ENCODE results near the gene MIA. TPM values are rescaled to one million over a fixed set of nuclear protein-coding genes. Genes with fewer than 3 reads are reported as not detected.
"Not testable (repeated sequence)": the region's sequence is repeated elsewhere in the genome, so short reads cannot be mapped to it uniquely, and the experiment has no call there.

MIA gene
- polyA plus RNA-seq, 1 donor from 2014 or later = 1.8 TPM

GRCh38 chr19:40818480-40819399, 43.4 kb downstream of the MIA start:
- not testable (repeated sequence) for H2AFZ ChIP-seq (ENCODE audit: low read depth, low read length); H3F3A ChIP-seq (ENCODE audit: insufficient read depth, low read length, poor library complexity, severe bottlenecking); H4K20me1 ChIP-seq (ENCODE audit: insufficient read depth); H3K27ac ChIP-seq (ENCODE audit: low read length); H3K4me2 ChIP-seq (ENCODE audit: low read length); H3K27me3 ChIP-seq (ENCODE audit: insufficient read depth, low read depth, low read length); H3K9me2 ChIP-seq (ENCODE audit: insufficient read depth, low read length); H3K9me3 ChIP-seq (ENCODE audit: low read length); H3K79me2 ChIP-seq (replicated peaks; ENCODE audit: insufficient read depth, low read length); H3K36me3 ChIP-seq (ENCODE audit: insufficient read depth, low read length)
- Histone ChIP-seq H3K4me3 (ENCODE audit: low read length) (peak overlapping the region; percentile 52), H3K9ac (ENCODE audit: low read length) (peak overlapping the region; percentile 38)
- peak; percentile 22 for TF ChIP-seq MXI1 (conservative IDR thresholded peaks at IDR 0.05; ENCODE audit: poor library complexity, severe bottlenecking)
- TF ChIP-seq CTCF (IDR thresholded peaks at IDR 0.05; ENCODE audit: poor library complexity, severe bottlenecking) = peak; percentile 67
- peak; percentile 10 for TF ChIP-seq RAD21 (conservative IDR thresholded peaks at IDR 0.05)

GRCh38 chr19:40819479-40820234, 44.3 kb downstream of the MIA start:
- not testable (repeated sequence) for H2AFZ ChIP-seq (ENCODE audit: low read depth, low read length); H3K27me3 ChIP-seq (ENCODE audit: insufficient read depth, low read depth, low read length); H3K27ac ChIP-seq (ENCODE audit: low read length); H3K79me2 ChIP-seq (replicated peaks; ENCODE audit: insufficient read depth, low read length); H3K9me3 ChIP-seq (ENCODE audit: low read length); H3F3A ChIP-seq (ENCODE audit: insufficient read depth, low read length, poor library complexity, severe bottlenecking); H3K4me2 ChIP-seq (ENCODE audit: low read length); H3K36me3 ChIP-seq (ENCODE audit: insufficient read depth, low read length); H3K9me2 ChIP-seq (ENCODE audit: insufficient read depth, low read length); H3K9ac ChIP-seq (ENCODE audit: low read length); H3K4me3 ChIP-seq (ENCODE audit: low read length); H4K20me1 ChIP-seq (ENCODE audit: insufficient read depth)
- TF ChIP-seq CTCF (IDR thresholded peaks at IDR 0.05; ENCODE audit: poor library complexity, severe bottlenecking) = peak; percentile 54

GRCh38 chr19:40822161-40822560, 46.8 kb downstream of the MIA start:
- H3K27me3 ChIP-seq (ENCODE audit: insufficient read depth, low read depth, low read length) = no peaks in the 10 kb centered on the region
- no peak for TF ChIP-seq TAF1 (IDR thresholded peaks at IDR 0.05; ENCODE audit: low read depth)
- H3K36me3 ChIP-seq (ENCODE audit: insufficient read depth, low read length) = no peaks in the 10 kb centered on the region
- H3K9me2 ChIP-seq (ENCODE audit: insufficient read depth, low read length) = no peaks in the 10 kb centered on the region
- H3K9ac ChIP-seq (ENCODE audit: low read length) = no peak overlapping the region
- H3K9me3 ChIP-seq (ENCODE audit: low read length) = no peaks in the 10 kb centered on the region
- H3K79me2 ChIP-seq (replicated peaks; ENCODE audit: insufficient read depth, low read length) = no peaks in the 10 kb centered on the region
- H4K20me1 ChIP-seq (ENCODE audit: insufficient read depth) = no peaks in the 10 kb centered on the region
- H3K4me2 ChIP-seq (ENCODE audit: low read length) = no peak overlapping the region
- no peak overlapping the region for H2AFZ ChIP-seq (ENCODE audit: low read depth, low read length)
- no peaks in the 10 kb centered on the region for H3F3A ChIP-seq (ENCODE audit: insufficient read depth, low read length, poor library complexity, severe bottlenecking)
- H3K27ac ChIP-seq (ENCODE audit: low read length) = no peak overlapping the region
- no peak overlapping the region for H3K4me3 ChIP-seq (ENCODE audit: low read length)

- not testable (repeated sequence) for H3K27me3 ChIP-seq (ENCODE audit: insufficient read depth, low read depth, low read length); H4K20me1 ChIP-seq (ENCODE audit: insufficient read depth); H3K4me3 ChIP-seq (ENCODE audit: low read length); H3K27ac ChIP-seq (ENCODE audit: low read length); H3K9me3 ChIP-seq (ENCODE audit: low read length); H3K4me2 ChIP-seq (ENCODE audit: low read length); H3F3A ChIP-seq (ENCODE audit: insufficient read depth, low read length, poor library complexity, severe bottlenecking); H3K79me2 ChIP-seq (replicated peaks; ENCODE audit: insufficient read depth, low read length); H3K9ac ChIP-seq (ENCODE audit: low read length); H3K9me2 ChIP-seq (ENCODE audit: insufficient read depth, low read length); H2AFZ ChIP-seq (ENCODE audit: low read depth, low read length); H3K36me3 ChIP-seq (ENCODE audit: insufficient read depth, low read length)
Observed at GRCh38 chr19:40822704-40823553, 47.6 kb downstream of the MIA start.

- H3K4me2 ChIP-seq (ENCODE audit: low read length); H3F3A ChIP-seq (ENCODE audit: insufficient read depth, low read length, poor library complexity, severe bottlenecking); H2AFZ ChIP-seq (ENCODE audit: low read depth, low read length); H3K27ac ChIP-seq (ENCODE audit: low read length); H3K9me2 ChIP-seq (ENCODE audit: insufficient read depth, low read length); H3K27me3 ChIP-seq (ENCODE audit: insufficient read depth, low read depth, low read length); H4K20me1 ChIP-seq (ENCODE audit: insufficient read depth); H3K4me3 ChIP-seq (ENCODE audit: low read length); H3K79me2 ChIP-seq (replicated peaks; ENCODE audit: insufficient read depth, low read length); H3K9ac ChIP-seq (ENCODE audit: low read length); H3K9me3 ChIP-seq (ENCODE audit: low read length); H3K36me3 ChIP-seq (ENCODE audit: insufficient read depth, low read length): not testable (repeated sequence)
Observed at GRCh38 chr19:40824916-40825315, 49.6 kb downstream of the MIA start.
